Endothelial cell of umbilical vein (primary cell): Measurements from ENCODE around the gene C3orf22. TPM values are rescaled to one million over a fixed set of nuclear protein-coding genes. Genes with fewer than 3 reads are reported as not detected.

Source experiments
- BruUV-seq: library from RNA; stranded (reverse); fragments of 400-500 nt; replicated peaks from 2 replicates; lab custom pipeline; 2021; lab: Mats Ljungman, UMichigan
- CTCF ChIA-PET: fragments of 300-600, 350-600 bp; sonication (Branson Sonifier 250); formaldehyde crosslinking; loops from one replicate; lab custom pipeline; 2021; ENCODE audit warnings: antibody characterized with exemption, inconsistent platforms; lab: Charles Lee
- POLR2A ChIA-PET: fragments of 300-600, 350-600 bp; sonication (Branson Sonifier 250); formaldehyde crosslinking; loops from one replicate; lab custom pipeline; 2021; ENCODE audit warnings: antibody characterized with exemption, inconsistent platforms; lab: Charles Lee
- DNase-seq: peaks from one replicate; pipeline ENCODE4 v3.0.0-alpha.2; 2011; ENCODE audit warnings: low read depth, low spot score
- FAIRE-seq: peaks from 2 replicates; lab custom pipeline; 2011; peaks lifted over from hg19 to GRCh38; lab: Jason Lieb, UNC
- H2AFZ ChIP-seq: 2 replicates; pipeline ENCODE4 v1.6.0; 2012; ENCODE audit warnings: low read depth, low read length, control low read depth, inconsistent platforms
- H3K27ac ChIP-seq: 2 replicates; pipeline ENCODE4 v1.5.1; 2011; ENCODE audit warnings: low read depth, mild to moderate bottlenecking, control low read depth, low read length, moderate library complexity; ENCODE audit not compliant: insufficient read depth
- H3K27me3 ChIP-seq, 2 experiments: 2 replicates each; pipeline versions ENCODE4 v1.6.0 to v1.6.1; 2011; ENCODE audit warnings: low read length in 2 of 2, mixed read lengths in 1 of 2; ENCODE audit not compliant: control insufficient read depth in 2 of 2, insufficient read depth in 2 of 2
- H3K36me3 ChIP-seq, 2 experiments: 2 replicates in 1 of 2; 3 replicates in 1 of 2; pipeline ENCODE4 v1.5.1; 2011; ENCODE audit warnings: low read length in 2 of 2, mild to moderate bottlenecking in 1 of 2, moderate library complexity in 1 of 2; ENCODE audit not compliant: control insufficient read depth in 2 of 2, insufficient read depth in 2 of 2; ENCODE audit errors: extremely low read depth in 1 of 2
- H3K4me1 ChIP-seq: 3 replicates; pipeline ENCODE4 v1.5.1; 2011; ENCODE audit warnings: mild to moderate bottlenecking, low read length; ENCODE audit not compliant: control insufficient read depth, insufficient read depth; ENCODE audit errors: extremely low read depth
- H3K4me2 ChIP-seq: 2 replicates; pipeline ENCODE4 v1.6.1; 2011; ENCODE audit warnings: low read length, control low read depth, mixed read lengths; ENCODE audit not compliant: insufficient read depth
- H3K4me3 ChIP-seq, 3 experiments: fragments of 200-600 bp in 1 of 3; sonication (generic), shearing (Covaris generic) in 1 of 3; replicated peaks in 1 of 3; 2 replicates each; pipeline ENCODE4 v1.5.1; 2011 to 2016; ENCODE audit warnings: control low read depth in 3 of 3, low read length in 3 of 3, mild to moderate bottlenecking in 2 of 3, inconsistent platforms in 1 of 3, low read depth in 1 of 3, moderate library complexity in 1 of 3; ENCODE audit not compliant: insufficient read depth in 1 of 3
- H3K79me2 ChIP-seq: 2 replicates; pipeline ENCODE4 v1.6.0; 2012; ENCODE audit warnings: low read length, inconsistent platforms; ENCODE audit not compliant: control insufficient read depth, insufficient read depth
- H3K9ac ChIP-seq: replicated peaks from 2 replicates; pipeline ENCODE3; 2011; ENCODE audit warnings: low read length, control low read depth; ENCODE audit not compliant: insufficient read depth; ENCODE audit errors: extremely low read depth
- H3K9me1 ChIP-seq: replicated peaks from 3 replicates; pipeline ENCODE4 v1.6.0; 2011; ENCODE audit warnings: mild to moderate bottlenecking, low read length; ENCODE audit not compliant: control insufficient read depth, insufficient read depth; ENCODE audit errors: extremely low read depth
- H3K9me3 ChIP-seq: replicated peaks from 2 replicates; pipeline ENCODE4 v1.5.1; 2012; ENCODE audit warnings: low read length, inconsistent platforms; ENCODE audit not compliant: control insufficient read depth, insufficient read depth
- H4K20me1 ChIP-seq: replicated peaks from 2 replicates; pipeline ENCODE3; 2011; ENCODE audit warnings: mild to moderate bottlenecking, low read length; ENCODE audit not compliant: control insufficient read depth, insufficient read depth; ENCODE audit errors: extremely low read depth
- EZH2 ChIP-seq: IDR thresholded peaks from 2 replicates; pipeline ENCODE4 v1.6.1; 2012; ENCODE audit warnings: borderline replicate concordance, low read depth, mild to moderate bottlenecking, moderate library complexity, low read length, inconsistent platforms; ENCODE audit not compliant: severe bottlenecking
- FOS ChIP-seq: IDR thresholded peaks from 2 replicates; pipeline ENCODE4 v1.6.1; 2011; ENCODE audit warnings: mild to moderate bottlenecking, low read length, moderate library complexity, borderline replicate concordance; ENCODE audit not compliant: insufficient read depth
- GATA2 ChIP-seq: IDR thresholded peaks from 2 replicates; pipeline ENCODE4 v1.7.0; 2011; ENCODE audit warnings: low read depth, mild to moderate bottlenecking, moderate library complexity, mixed read lengths, low read length; ENCODE audit not compliant: insufficient read length, insufficient read depth
- JUN ChIP-seq: IDR thresholded peaks from 2 replicates; pipeline ENCODE4 v1.6.1; 2011; ENCODE audit warnings: borderline replicate concordance, low read depth; ENCODE audit not compliant: insufficient read length, insufficient read depth
- MYC ChIP-seq: IDR thresholded peaks from one replicate; pipeline ENCODE4 v1.6.1; 2011; ENCODE audit warnings: mild to moderate bottlenecking, low read depth, low read length
- POLR2A ChIP-seq: IDR thresholded peaks from 2 replicates; pipeline ENCODE4 v1.6.1; 2012; ENCODE audit warnings: low read depth, mild to moderate bottlenecking, control low read depth, low read length
- POLR2AphosphoS5 ChIP-seq: IDR thresholded peaks from 2 replicates; pipeline ENCODE4 v1.6.1; 2012; ENCODE audit warnings: low read depth, mild to moderate bottlenecking, control low read depth, low read length, moderate library complexity; ENCODE audit not compliant: insufficient read depth
- dilution Hi-C: fragments of 300-500 bp; cut with MboI; formaldehyde crosslinking; loops from one replicate; pipeline ENCODE4 v1.15.0; 2019; ENCODE audit warnings: low sequenced_read_pairs; ENCODE audit not compliant: extremely low pct_ligation_motif_present
- intact Hi-C: fragments of 100-400 bp; cut with micrococcal nuclease; formaldehyde crosslinking; loops from one replicate; pipeline ENCODE4 v1.10.0; 2022
- polyA plus RNA-seq, 4 experiments: library from polyadenylated mRNA; depleted of rRNA in 3 of 4; stranded (reverse) in 3 of 4; unstranded in 1 of 4; fragments of >200 nt; gene quantifications; 2 replicates each; pipeline versions ENCODE4 v1.2.1 to v1.2.3, GENCODE V29; 2011 to 2012; ENCODE audit warnings: missing spikeins in 1 of 4
- total RNA-seq: library from RNA; stranded (reverse); gene quantifications from 2 replicates; pipeline ENCODE4 v1.2.3, GENCODE V29; 2021
- TF ChIP-seq, protein P1 (sequence below): IDR thresholded peaks from 2 replicates; pipeline ENCODE4 v1.6.1; 2011; ENCODE audit not compliant: insufficient read depth, insufficient read length
- TF ChIP-seq, protein P2 (sequence below), 2 donors: IDR thresholded peaks; 1 replicate in 1 of 2; 2 replicates in 1 of 2; pipeline ENCODE4 v1.5.1; 2011; ENCODE audit warnings: low read length in 2 of 2, mild to moderate bottlenecking in 2 of 2, moderate library complexity in 2 of 2, control low read depth in 1 of 2, inconsistent platforms in 1 of 2, low read depth in 1 of 2; ENCODE audit not compliant: insufficient read depth in 1 of 2; ENCODE audit errors: extremely low read depth in 1 of 2

The C3orf22 gene
- total and polyA plus RNA-seq, 2 donors (not counting 3 experiments of a cell fraction or from before 2014, with no cell fraction given) = not detected

DNA sequence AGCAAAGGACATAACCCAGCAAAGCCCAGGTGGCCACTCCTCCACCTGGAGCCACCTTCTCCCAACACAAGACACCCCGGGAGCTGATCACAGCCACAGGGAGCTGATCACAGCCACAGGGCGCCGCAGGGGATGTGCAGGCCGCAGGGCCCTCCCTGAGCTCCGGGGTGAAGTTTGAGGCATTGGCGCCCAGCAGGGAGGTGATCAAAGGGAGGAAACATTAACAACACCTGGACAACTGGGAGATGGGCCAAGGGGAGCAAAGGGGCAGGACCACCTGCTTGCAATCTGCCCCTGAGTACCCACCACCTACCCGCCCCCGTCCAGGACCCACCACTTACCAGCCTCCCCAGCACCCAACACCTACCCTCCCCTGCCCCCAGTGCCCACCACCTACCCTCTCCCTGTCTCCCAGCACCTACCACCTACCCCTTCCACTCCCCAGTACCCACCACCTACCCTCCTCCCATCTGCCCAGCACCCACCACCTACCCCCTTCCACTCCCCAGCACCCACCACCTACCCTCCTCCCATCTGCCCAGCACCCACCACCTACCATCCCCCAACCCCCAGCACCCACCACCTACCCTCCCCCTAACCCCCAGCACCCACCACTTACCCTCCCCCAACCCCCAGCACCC is 43.5 kb downstream of the C3orf22 start:
- H3K4me3 ChIP-seq = no peak overlapping the region
- POLR2A ChIA-PET = no interaction called here
- BruUV-seq = no TSS peak
- H3K27me3 ChIP-seq = no peaks in the 10 kb centered on the region
- no peaks in the 10 kb centered on the region for H3K4me1 ChIP-seq
- no peaks in the 10 kb centered on the region for H4K20me1 ChIP-seq
- dilution Hi-C loops (no loop called here), intact Hi-C loops (no loop called here)
- H3K27ac ChIP-seq = no peak overlapping the region
- H3K4me2 ChIP-seq = no peak overlapping the region
- TF ChIP-seq FOS (no peak), JUN (no peak), MYC (no peak), POLR2A (no peak), GATA2 (no peak), POLR2AphosphoS5 (no peak), EZH2 (no peak)
- TF ChIP-seq, protein P1, sequence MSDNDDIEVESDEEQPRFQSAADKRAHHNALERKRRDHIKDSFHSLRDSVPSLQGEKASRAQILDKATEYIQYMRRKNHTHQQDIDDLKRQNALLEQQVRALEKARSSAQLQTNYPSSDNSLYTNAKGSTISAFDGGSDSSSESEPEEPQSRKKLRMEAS = no peak
- no peak overlapping the region for H3K9ac ChIP-seq
- no peaks in the 10 kb centered on the region for H3K9me1 ChIP-seq
- H3K79me2 ChIP-seq = no peaks in the 10 kb centered on the region
- no peaks in the 10 kb centered on the region for H3K36me3 ChIP-seq
- CTCF ChIA-PET = no interaction called here
- DNase-seq (no peak), FAIRE-seq (no peak)
- no peak overlapping the region for H2AFZ ChIP-seq
- no peaks in the 10 kb centered on the region for H3K9me3 ChIP-seq

DNA sequence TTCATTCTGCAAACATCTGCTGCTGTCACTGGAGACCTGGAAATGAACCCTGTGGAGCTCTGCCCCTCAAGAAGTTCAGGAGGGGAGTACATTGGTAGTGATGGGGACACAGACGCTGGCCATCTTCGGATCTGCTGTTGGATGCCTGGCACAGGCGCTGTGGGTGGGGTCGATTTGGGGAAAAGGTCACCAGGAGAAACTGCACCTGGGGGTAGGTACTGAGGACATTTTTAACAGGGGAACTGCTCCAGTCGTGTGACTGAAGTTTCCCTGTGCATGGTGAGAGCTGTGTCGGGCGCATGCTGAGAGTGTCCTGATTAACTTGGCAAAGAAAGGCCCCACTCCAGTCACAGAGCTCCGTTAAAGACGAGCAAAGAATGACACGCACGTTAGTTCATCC is 44.6 kb downstream of the C3orf22 start:
- DNase-seq = no peak

More for the DNA sequence above, 44.6 kb downstream of the C3orf22 start:
- Histone ChIP-seq H3K79me2 (no peaks in the 10 kb centered on the region), H3K27ac (no peak overlapping the region), H3K9me3 (no peaks in the 10 kb centered on the region), H3K4me2 (no peak overlapping the region), H2AFZ (no peak overlapping the region), H3K9ac (no peak overlapping the region), H3K36me3 (no peaks in the 10 kb centered on the region), H3K9me1 (no peaks in the 10 kb centered on the region), H3K4me3 (no peak overlapping the region), H3K4me1 (no peaks in the 10 kb centered on the region), H3K27me3 (no peaks in the 10 kb centered on the region), H4K20me1 (no peaks in the 10 kb centered on the region)
- intact Hi-C loops = no loop called here
- CTCF ChIA-PET = interaction anchor here (1.5 kb wide), 1 partner anchor 9 kb away, joined by 5 read pairs; no protein-coding TSS in a partner anchor
- POLR2A ChIA-PET = no interaction called here
- TF ChIP-seq POLR2A (no peak), POLR2AphosphoS5 (no peak), FOS (no peak), MYC (no peak), JUN (no peak), EZH2 (no peak), GATA2 (no peak)
- TF ChIP-seq, protein P1 = no peak
- TF ChIP-seq, protein P2, sequence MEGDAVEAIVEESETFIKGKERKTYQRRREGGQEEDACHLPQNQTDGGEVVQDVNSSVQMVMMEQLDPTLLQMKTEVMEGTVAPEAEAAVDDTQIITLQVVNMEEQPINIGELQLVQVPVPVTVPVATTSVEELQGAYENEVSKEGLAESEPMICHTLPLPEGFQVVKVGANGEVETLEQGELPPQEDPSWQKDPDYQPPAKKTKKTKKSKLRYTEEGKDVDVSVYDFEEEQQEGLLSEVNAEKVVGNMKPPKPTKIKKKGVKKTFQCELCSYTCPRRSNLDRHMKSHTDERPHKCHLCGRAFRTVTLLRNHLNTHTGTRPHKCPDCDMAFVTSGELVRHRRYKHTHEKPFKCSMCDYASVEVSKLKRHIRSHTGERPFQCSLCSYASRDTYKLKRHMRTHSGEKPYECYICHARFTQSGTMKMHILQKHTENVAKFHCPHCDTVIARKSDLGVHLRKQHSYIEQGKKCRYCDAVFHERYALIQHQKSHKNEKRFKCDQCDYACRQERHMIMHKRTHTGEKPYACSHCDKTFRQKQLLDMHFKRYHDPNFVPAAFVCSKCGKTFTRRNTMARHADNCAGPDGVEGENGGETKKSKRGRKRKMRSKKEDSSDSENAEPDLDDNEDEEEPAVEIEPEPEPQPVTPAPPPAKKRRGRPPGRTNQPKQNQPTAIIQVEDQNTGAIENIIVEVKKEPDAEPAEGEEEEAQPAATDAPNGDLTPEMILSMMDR (IDR thresholded peaks at IDR 0.05; ENCODE audit: extremely low read depth in 1 of 2, insufficient read depth in 1 of 2, low read depth in 1 of 2, low read length in 2 of 2) = no peak
- BruUV-seq = no TSS peak
- dilution Hi-C loops = no loop called here
- FAIRE-seq = no peak
